ENCODE measurements around the gene ASGR1.

The ASGR1 gene

GRCh38 chr17:7215652-7216180 lies 36.5 kb upstream of the ASGR1 start:
- no peak for DNase-seq

- no peak for DNase-seq
Measured at GRCh38 chr17:7215136-7215638, 36.0 kb upstream of the ASGR1 start.

- DNase-seq, result peak; percentile 99
Measured at GRCh38 chr17:7214300-7215135, 35.3 kb upstream of the ASGR1 start.

- DNase-seq, result peak; percentile 99
Measured at GRCh38 chr17:7213895-7214299, 34.7 kb upstream of the ASGR1 start.

GRCh38 chr17:7211491-7212273 lies 32.5 kb upstream of the ASGR1 start:
- no peak for DNase-seq

- DNase-seq, result no peak
Measured at GRCh38 chr17:7208754-7209460, 29.7 kb upstream of the ASGR1 start.

- no peak for DNase-seq
Measured at GRCh38 chr17:7208027-7208571, 28.9 kb upstream of the ASGR1 start.

- DNase-seq, result no peak
Measured at GRCh38 chr17:7207120-7208001, 28.2 kb upstream of the ASGR1 start.

GRCh38 chr17:7205561-7205960 lies 26.4 kb upstream of the ASGR1 start:
- DNase-seq, result no peak

GRCh38 chr17:7204828-7205461 lies 25.8 kb upstream of the ASGR1 start:
- peak; percentile 99 for DNase-seq

GRCh38 chr17:7204336-7204735 lies 25.2 kb upstream of the ASGR1 start:
- DNase-seq, result peak; percentile 94

- DNase-seq, result no peak
Measured at GRCh38 chr17:7203391-7203790, 24.2 kb upstream of the ASGR1 start.

- no peak for DNase-seq
Measured at GRCh38 chr17:7196651-7197401, 17.7 kb upstream of the ASGR1 start.

GRCh38 chr17:7195971-7196370 lies 16.8 kb upstream of the ASGR1 start:
- no peak for DNase-seq

GRCh38 chr17:7192271-7192937 lies 13.2 kb upstream of the ASGR1 start:
- DNase-seq, result peak; percentile 88

GRCh38 chr17:7191571-7192270 lies 12.6 kb upstream of the ASGR1 start:
- DNase-seq, result peak; percentile 74

GRCh38 chr17:7191069-7191468 lies 11.9 kb upstream of the ASGR1 start:
- DNase-seq, result no peak

GRCh38 chr17:7190276-7190917 lies 11.2 kb upstream of the ASGR1 start:
- DNase-seq, result no peak

GRCh38 chr17:7186241-7186640 lies 7.1 kb upstream of the ASGR1 start:
- DNase-seq, result no peak

All from NCI-H2171 (cell line).